HEK293 (cell line): Measurements from ENCODE around the gene IGFBP4.

Source experiments
- CTCF ChIA-PET: fragments of 350-600 bp; formaldehyde crosslinking; extraction: SDS; loops from one replicate; lab custom pipeline; 2021; ENCODE audit warnings: antibody characterized with exemption; lab: Yijun Ruan, JAX
- POLR2A ChIA-PET: fragments of 300-600 bp; formaldehyde crosslinking; extraction: SDS; loops from one replicate; lab custom pipeline; 2020; ENCODE audit warnings: antibody characterized with exemption, inconsistent platforms; lab: Yijun Ruan, JAX
- H3K27ac ChIP-seq: fragments of 200-500 bp; sonication (Bioruptor generic); 2 replicates; pipeline ENCODE4 v1.5.1; 2014; ENCODE audit warnings: low read depth, low read length, control low read depth, inconsistent platforms; ENCODE audit errors: extremely low read depth
- H3K36me3 ChIP-seq, 2 experiments: fragments of 200-500 bp in 1 of 2; sonication (Bioruptor generic) in 1 of 2; 1 replicate in 1 of 2; 2 replicates in 1 of 2; pipeline ENCODE4 v1.5.1; 2014 to 2017; ENCODE audit warnings: inconsistent platforms in 2 of 2, low read length in 2 of 2; ENCODE audit not compliant: control insufficient read depth in 2 of 2, insufficient read depth in 1 of 2
- H3K4me1 ChIP-seq: fragments of 200-500 bp; sonication (Bioruptor generic); 2 replicates; pipeline ENCODE4 v1.5.1; 2014; ENCODE audit warnings: mild to moderate bottlenecking, low read length, inconsistent platforms; ENCODE audit not compliant: control insufficient read depth, insufficient read depth
- H3K4me3 ChIP-seq: 2 replicates; pipeline ENCODE4 v1.5.1; 2011; ENCODE audit warnings: low read depth, mild to moderate bottlenecking, control low read depth, low read length, moderate library complexity
- H3K9me3 ChIP-seq: fragments of 200-500 bp; sonication (Bioruptor generic); 2 replicates; pipeline ENCODE4 v1.5.1; 2014; ENCODE audit warnings: low read depth, low read length, inconsistent platforms; ENCODE audit not compliant: control insufficient read depth, insufficient read depth
- BCL11A ChIP-seq: fragments of 450-650 bp; formaldehyde crosslinking; IDR thresholded peaks from 2 replicates; pipeline ENCODE4 v1.5.1; 2016; ENCODE audit warnings: low read depth, missing biosample characterization, missing genetic modification characterization
- EGR2 ChIP-seq: fragments of 450-650 bp; formaldehyde crosslinking; IDR thresholded peaks from 2 replicates; pipeline ENCODE4 v1.5.1; 2016; ENCODE audit warnings: low read depth, missing biosample characterization, missing genetic modification characterization
- FEZF1 ChIP-seq: fragments of 450-650 bp; formaldehyde crosslinking; IDR thresholded peaks from 2 replicates; pipeline ENCODE4 v1.5.1; 2016; ENCODE audit warnings: missing biosample characterization, missing genetic modification characterization
- HOXC10 ChIP-seq: sonication (generic); formaldehyde crosslinking; IDR thresholded peaks from 2 replicates; pipeline ENCODE4 v1.8.1; 2023; ENCODE audit warnings: mild to moderate bottlenecking, missing genetic modification reagents
- KLF1 ChIP-seq: fragments of 450-650 bp; formaldehyde crosslinking; IDR thresholded peaks from 2 replicates; pipeline ENCODE4 v1.5.1; 2016; ENCODE audit warnings: missing biosample characterization, missing genetic modification characterization
- KLF9 ChIP-seq: fragments of 450-650 bp; formaldehyde crosslinking; IDR thresholded peaks from 2 replicates; pipeline ENCODE4 v1.5.1; 2016; ENCODE audit warnings: missing biosample characterization, missing genetic modification characterization, low read depth
- PRDM1 ChIP-seq: fragments of 450-650 bp; formaldehyde crosslinking; IDR thresholded peaks from 2 replicates; pipeline ENCODE4; 2016; ENCODE audit warnings: missing biosample characterization, missing genetic modification characterization
- WT1 ChIP-seq: fragments of 450-650 bp; formaldehyde crosslinking; IDR thresholded peaks from 2 replicates; pipeline ENCODE4 v1.5.1; 2016; ENCODE audit warnings: missing biosample characterization, missing genetic modification characterization
- ZBTB8A ChIP-seq: fragments of 450-650 bp; formaldehyde crosslinking; IDR thresholded peaks from 2 replicates; pipeline ENCODE4 v1.5.1; 2016; ENCODE audit warnings: missing biosample characterization, missing genetic modification characterization
- ZFP3 ChIP-seq: fragments of 450-650 bp; formaldehyde crosslinking; IDR thresholded peaks from 2 replicates; pipeline ENCODE4 v1.5.1; 2016; ENCODE audit warnings: low read depth, missing biosample characterization, missing genetic modification characterization
- ZIC2 ChIP-seq: fragments of 450-650 bp; formaldehyde crosslinking; IDR thresholded peaks from 2 replicates; pipeline ENCODE4 v1.5.1; 2016; ENCODE audit warnings: missing biosample characterization, missing genetic modification characterization
- ZNF10 ChIP-seq: fragments of 450-650 bp; formaldehyde crosslinking; IDR thresholded peaks from 2 replicates; pipeline ENCODE4 v1.5.1; 2017; ENCODE audit warnings: missing biosample characterization, missing genetic modification characterization
- ZNF274 ChIP-seq, 2 experiments: fragments of 200-500 bp in 1 of 2; fragments of 450-650 bp in 1 of 2; sonication (Bioruptor generic) in 1 of 2; formaldehyde crosslinking in 1 of 2; IDR thresholded peaks; 2 replicates each; pipeline versions ENCODE4 v1.5.1 to v1.6.1; 2014 to 2016; ENCODE audit warnings: borderline replicate concordance in 1 of 2, inconsistent platforms in 1 of 2, low read length in 1 of 2, missing biosample characterization in 1 of 2, missing genetic modification characterization in 1 of 2
- ZSCAN18 ChIP-seq: fragments of 450-650 bp; formaldehyde crosslinking; IDR thresholded peaks from 2 replicates; pipeline ENCODE4 v1.5.1; 2016; ENCODE audit warnings: missing biosample characterization, missing genetic modification characterization
- TF ChIP-seq, protein P1 (sequence below): fragments of 450-650 bp; formaldehyde crosslinking; IDR thresholded peaks from 2 replicates; pipeline ENCODE4 v1.5.1; 2016; ENCODE audit warnings: missing biosample characterization, missing genetic modification characterization
- TF ChIP-seq, protein P2 (sequence below): fragments of 450-650 bp; formaldehyde crosslinking; IDR thresholded peaks from 2 replicates; pipeline ENCODE4 v1.5.1; 2016; ENCODE audit warnings: missing biosample characterization, missing genetic modification characterization
- TF ChIP-seq, protein P3 (sequence below): fragments of 450-650 bp; formaldehyde crosslinking; IDR thresholded peaks from 2 replicates; pipeline ENCODE4; 2016; ENCODE audit warnings: missing biosample characterization, missing genetic modification characterization
- TF ChIP-seq, protein P4 (sequence below): fragments of 450-650 bp; formaldehyde crosslinking; IDR thresholded peaks from 2 replicates; pipeline ENCODE4 v1.5.1; 2016; ENCODE audit warnings: missing biosample characterization, missing genetic modification characterization, borderline replicate concordance

IGFBP4 gene

DNA sequence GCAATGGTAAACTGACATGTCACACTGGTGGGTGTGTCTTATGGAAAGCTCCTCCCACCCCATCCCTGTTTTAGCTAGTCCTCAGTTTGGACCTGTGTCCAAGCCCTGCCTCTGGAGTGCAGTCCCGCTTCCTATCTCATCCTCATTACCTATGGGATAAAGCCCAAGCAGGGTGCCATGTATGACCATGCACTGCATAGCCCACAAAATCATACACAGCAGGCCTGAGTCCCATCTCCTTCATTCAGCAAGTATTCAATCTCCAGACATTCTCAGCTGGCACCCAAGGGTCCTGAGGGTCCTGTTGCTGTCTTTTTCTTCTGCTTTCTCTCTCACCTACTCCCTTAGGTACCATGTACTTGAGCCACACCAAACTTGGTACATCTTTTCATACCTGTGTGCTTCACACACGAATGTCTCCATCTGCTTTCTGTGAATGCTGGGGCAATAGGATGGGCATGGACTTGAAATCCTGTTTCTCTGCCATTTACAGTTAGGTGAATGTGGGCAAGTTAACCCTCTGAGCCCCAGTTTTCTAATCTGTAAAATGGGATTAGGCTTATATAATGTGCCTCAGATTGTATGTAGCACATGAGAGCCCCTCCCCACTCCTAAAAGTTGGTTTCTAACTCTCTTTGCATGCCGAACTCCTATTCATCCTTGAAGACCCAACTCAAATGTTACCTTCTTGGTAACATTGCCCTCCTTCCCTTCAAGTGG, 29.6 kb downstream of the IGFBP4 start:
- Histone ChIP-seq H3K4me1 (no peaks in the 10 kb centered on the region; the same call in 1 of the 2 replicates), H3K36me3 (no peaks in the 10 kb centered on the region), H3K9me3 (no peaks in the 10 kb centered on the region), H3K27ac (no peak overlapping the region), H3K4me3 (no peak overlapping the region)
- TF ChIP-seq HOXC10 (CRISPR knock-in tag) (no peak), KLF9 (tag by site-specific recombination) (0 out of 2 replicates have a peak, but pooled peaks have one; percentile 30), ZFP3 (tag by site-specific recombination) (peak; percentile 77), EGR2 (tag by site-specific recombination) (no peak), FEZF1 (tag by site-specific recombination) (no peak)
- ChIA-PET POLR2A (interaction anchor here (0.6 kb wide), 1 partner anchor 55 kb away, joined by 3 read pairs; the partner anchor contains the start of gene TOP2A), CTCF (interaction anchor here (0.6 to 1.9 kb wide), 4 partner anchors 9 to 60 kb away, joined by 3 to 6 read pairs (median 5); no protein-coding TSS in a partner anchor)

- CTCF ChIA-PET, result interaction anchor here (0.7 to 3.5 kb wide), 3 partner anchors 24 to 61 kb away, joined by 4 to 52 read pairs (median 4); no protein-coding TSS in a partner anchor
- Histone ChIP-seq H3K36me3 (no peaks in the 10 kb centered on the region), H3K4me3 (no peak overlapping the region), H3K27ac (no peak overlapping the region), H3K4me1 (no peaks in the 10 kb centered on the region; the same call in 1 of the 2 replicates), H3K9me3 (no peaks in the 10 kb centered on the region)
- TF ChIP-seq KLF1 (tag by site-specific recombination), result 0 out of 2 replicates have a peak, but pooled peaks have one; percentile 19
- no peak for TF ChIP-seq ZNF10 (tag by site-specific recombination)
- no peak for TF ChIP-seq ZSCAN18
- no peak for TF ChIP-seq WT1 (tag by site-specific recombination)
- no peak for TF ChIP-seq PRDM1 (tag by site-specific recombination)
- no peak for TF ChIP-seq ZBTB8A (tag by site-specific recombination)
- TF ChIP-seq, protein P1, sequence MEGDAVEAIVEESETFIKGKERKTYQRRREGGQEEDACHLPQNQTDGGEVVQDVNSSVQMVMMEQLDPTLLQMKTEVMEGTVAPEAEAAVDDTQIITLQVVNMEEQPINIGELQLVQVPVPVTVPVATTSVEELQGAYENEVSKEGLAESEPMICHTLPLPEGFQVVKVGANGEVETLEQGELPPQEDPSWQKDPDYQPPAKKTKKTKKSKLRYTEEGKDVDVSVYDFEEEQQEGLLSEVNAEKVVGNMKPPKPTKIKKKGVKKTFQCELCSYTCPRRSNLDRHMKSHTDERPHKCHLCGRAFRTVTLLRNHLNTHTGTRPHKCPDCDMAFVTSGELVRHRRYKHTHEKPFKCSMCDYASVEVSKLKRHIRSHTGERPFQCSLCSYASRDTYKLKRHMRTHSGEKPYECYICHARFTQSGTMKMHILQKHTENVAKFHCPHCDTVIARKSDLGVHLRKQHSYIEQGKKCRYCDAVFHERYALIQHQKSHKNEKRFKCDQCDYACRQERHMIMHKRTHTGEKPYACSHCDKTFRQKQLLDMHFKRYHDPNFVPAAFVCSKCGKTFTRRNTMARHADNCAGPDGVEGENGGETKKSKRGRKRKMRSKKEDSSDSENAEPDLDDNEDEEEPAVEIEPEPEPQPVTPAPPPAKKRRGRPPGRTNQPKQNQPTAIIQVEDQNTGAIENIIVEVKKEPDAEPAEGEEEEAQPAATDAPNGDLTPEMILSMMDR (tag by site-specific recombination), result no peak
- TF ChIP-seq BCL11A (tag by site-specific recombination), result no peak
- POLR2A ChIA-PET, result no interaction called here
These were observed 30.5 kb downstream of the IGFBP4 start for GRCh38 chr17:40473573-40474365.

GRCh38 chr17:40474419-40475002, 31.3 kb downstream of the IGFBP4 start:
- Histone ChIP-seq H3K4me1 (no peaks in the 10 kb centered on the region; the same call in 1 of the 2 replicates), H3K27ac (no peak overlapping the region), H3K9me3 (no peaks in the 10 kb centered on the region), H3K36me3 (no peaks in the 10 kb centered on the region), H3K4me3 (no peak overlapping the region)
- ChIA-PET POLR2A (no interaction called here), CTCF (interaction anchor here (0.6 to 3.7 kb wide), 13 partner anchors 9 to 1076 kb away, joined by 3 to 57 read pairs (median 5); no protein-coding TSS in a partner anchor)
- TF ChIP-seq, protein P2, sequence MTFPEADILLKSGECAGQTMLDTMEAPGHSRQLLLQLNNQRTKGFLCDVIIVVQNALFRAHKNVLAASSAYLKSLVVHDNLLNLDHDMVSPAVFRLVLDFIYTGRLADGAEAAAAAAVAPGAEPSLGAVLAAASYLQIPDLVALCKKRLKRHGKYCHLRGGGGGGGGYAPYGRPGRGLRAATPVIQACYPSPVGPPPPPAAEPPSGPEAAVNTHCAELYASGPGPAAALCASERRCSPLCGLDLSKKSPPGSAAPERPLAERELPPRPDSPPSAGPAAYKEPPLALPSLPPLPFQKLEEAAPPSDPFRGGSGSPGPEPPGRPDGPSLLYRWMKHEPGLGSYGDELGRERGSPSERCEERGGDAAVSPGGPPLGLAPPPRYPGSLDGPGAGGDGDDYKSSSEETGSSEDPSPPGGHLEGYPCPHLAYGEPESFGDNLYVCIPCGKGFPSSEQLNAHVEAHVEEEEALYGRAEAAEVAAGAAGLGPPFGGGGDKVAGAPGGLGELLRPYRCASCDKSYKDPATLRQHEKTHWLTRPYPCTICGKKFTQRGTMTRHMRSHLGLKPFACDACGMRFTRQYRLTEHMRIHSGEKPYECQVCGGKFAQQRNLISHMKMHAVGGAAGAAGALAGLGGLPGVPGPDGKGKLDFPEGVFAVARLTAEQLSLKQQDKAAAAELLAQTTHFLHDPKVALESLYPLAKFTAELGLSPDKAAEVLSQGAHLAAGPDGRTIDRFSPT (tag by site-specific recombination), result no peak
- TF ChIP-seq, protein P3, sequence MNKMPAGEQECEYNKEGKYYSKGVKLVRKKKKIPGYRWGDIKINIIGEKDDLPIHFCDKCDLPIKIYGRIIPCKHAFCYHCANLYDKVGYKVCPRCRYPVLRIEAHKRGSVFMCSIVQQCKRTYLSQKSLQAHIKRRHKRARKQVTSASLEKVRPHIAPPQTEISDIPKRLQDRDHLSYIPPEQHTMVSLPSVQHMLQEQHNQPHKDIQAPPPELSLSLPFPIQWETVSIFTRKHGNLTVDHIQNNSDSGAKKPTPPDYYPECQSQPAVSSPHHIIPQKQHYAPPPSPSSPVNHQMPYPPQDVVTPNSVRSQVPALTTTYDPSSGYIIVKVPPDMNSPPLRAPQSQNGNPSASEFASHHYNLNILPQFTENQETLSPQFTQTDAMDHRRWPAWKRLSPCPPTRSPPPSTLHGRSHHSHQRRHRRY (tag by site-specific recombination), result no peak
- peak; percentile 99 for TF ChIP-seq ZIC2 (tag by site-specific recombination)
- TF ChIP-seq HOXC10 (CRISPR knock-in tag), result no peak
- TF ChIP-seq, protein P4, sequence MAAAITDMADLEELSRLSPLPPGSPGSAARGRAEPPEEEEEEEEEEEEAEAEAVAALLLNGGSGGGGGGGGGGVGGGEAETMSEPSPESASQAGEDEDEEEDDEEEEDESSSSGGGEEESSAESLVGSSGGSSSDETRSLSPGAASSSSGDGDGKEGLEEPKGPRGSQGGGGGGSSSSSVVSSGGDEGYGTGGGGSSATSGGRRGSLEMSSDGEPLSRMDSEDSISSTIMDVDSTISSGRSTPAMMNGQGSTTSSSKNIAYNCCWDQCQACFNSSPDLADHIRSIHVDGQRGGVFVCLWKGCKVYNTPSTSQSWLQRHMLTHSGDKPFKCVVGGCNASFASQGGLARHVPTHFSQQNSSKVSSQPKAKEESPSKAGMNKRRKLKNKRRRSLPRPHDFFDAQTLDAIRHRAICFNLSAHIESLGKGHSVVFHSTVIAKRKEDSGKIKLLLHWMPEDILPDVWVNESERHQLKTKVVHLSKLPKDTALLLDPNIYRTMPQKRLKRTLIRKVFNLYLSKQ (tag by site-specific recombination), result no peak
- no peak for TF ChIP-seq ZNF274 (IDR thresholded peaks at IDR 0.05; ENCODE audit: low read length)
- no peak for TF ChIP-seq ZNF274 (tag by site-specific recombination; IDR thresholded peaks at IDR 0.05; ENCODE audit: borderline replicate concordance)
